ENCODE data around the gene DAGLA.
A peak's percentile ranks its signal among the peaks of the same experiment; 100 is the strongest.

DAGLA gene

DNA sequence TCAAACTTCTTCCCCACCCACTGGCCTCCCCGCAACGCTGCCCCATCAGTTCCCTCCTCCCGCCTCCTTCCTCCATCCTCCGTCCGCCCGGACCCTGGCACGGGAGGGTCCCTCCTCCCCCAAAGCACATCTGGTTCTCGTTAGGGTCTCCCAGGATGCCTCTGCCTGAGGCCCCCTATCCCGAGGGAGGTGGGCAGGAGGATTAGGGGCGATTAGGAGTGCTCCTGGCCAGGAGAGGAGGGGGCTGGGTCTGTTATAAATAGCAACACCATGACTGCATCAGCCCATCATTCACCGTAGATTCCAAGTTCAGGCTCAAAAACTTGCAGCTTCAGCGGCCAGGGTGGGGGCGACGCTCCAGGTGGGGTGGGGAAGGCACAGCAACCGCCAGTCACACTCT, 82.6 kb downstream of the DAGLA start:
- no peak for DNase-seq (ENCODE audit: low read depth in 2 of 3, low spot score in 2 of 3)

DNA sequence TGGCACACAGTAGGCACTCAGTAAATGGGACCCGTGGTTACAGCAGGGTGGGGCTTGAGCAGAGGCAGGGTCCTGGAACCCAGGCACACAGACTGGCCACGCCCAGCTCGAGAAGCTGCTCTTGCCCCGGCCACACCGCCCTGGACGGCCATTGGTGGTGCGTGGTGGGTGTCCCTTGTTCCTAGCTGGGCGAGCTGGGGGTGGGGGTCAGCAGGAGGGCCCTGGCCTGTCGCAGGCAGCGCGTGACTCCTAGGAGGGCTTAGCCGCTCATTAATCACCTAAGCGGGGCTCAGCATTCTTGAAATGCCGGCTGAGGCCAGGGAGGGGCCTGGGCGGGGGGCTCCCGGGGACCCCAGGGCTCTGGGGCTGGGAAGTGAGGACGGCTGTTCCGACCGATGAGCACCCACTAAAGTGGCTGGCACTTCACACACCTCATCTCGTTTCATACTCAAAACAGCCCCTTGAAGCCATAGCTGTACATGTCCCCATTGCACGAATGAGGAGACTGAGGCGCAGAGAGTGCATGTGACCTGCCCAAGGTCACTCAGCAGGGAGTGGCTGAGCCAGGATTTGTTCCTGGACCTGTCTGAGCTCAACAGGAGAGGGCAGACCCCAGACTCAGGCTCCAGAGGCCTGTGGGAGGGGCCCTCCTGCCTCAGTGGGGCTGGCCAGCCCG, 83.9 kb downstream of the DAGLA start:
- DNase-seq (ENCODE audit: low read depth in 2 of 3, low spot score in 2 of 3), result no peak

DNA sequence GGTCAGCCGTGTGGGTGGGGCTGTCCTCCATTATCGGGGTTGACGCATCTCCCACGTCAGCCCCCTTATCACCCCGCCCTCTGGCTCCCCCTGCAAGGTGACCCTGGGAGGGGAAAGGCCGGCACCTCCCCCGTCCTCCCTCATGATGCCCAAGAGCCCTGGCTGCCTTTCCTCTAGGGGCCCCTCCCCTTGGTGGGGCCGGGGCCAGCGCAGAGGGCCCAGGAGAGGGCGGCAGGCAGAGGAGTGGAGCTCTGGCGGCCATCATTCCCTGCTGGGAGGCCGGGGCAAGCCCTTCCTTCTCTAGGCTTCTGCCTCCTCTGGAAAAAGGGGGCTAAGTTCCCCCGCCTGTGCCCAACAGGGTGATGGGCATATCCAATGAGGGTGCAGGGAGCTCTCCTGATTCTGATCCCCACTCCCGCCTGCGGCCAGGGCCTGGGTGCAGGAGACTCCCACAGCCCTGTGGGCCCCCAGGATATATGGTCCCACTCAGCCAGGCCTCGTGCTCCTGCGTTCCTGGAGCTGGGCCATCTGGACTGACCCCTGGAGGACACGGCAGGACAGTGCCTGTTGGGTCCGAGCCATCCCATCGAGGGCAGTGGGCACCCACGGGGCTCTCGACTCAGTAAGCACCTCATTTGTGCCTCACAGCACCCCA, 84.5 kb downstream of the DAGLA start:
- no peak for DNase-seq (ENCODE audit: low read depth in 2 of 3, low spot score in 2 of 3)

GRCh38 chr11:61765550-61766253, 85.5 kb downstream of the DAGLA start:
- no peak for DNase-seq (ENCODE audit: low read depth in 2 of 3, low spot score in 2 of 3)

- DNase-seq (ENCODE audit: low read depth in 2 of 3, low spot score in 2 of 3), result no peak
Observed at GRCh38 chr11:61766353-61766841, 86.2 kb downstream of the DAGLA start.

DNA sequence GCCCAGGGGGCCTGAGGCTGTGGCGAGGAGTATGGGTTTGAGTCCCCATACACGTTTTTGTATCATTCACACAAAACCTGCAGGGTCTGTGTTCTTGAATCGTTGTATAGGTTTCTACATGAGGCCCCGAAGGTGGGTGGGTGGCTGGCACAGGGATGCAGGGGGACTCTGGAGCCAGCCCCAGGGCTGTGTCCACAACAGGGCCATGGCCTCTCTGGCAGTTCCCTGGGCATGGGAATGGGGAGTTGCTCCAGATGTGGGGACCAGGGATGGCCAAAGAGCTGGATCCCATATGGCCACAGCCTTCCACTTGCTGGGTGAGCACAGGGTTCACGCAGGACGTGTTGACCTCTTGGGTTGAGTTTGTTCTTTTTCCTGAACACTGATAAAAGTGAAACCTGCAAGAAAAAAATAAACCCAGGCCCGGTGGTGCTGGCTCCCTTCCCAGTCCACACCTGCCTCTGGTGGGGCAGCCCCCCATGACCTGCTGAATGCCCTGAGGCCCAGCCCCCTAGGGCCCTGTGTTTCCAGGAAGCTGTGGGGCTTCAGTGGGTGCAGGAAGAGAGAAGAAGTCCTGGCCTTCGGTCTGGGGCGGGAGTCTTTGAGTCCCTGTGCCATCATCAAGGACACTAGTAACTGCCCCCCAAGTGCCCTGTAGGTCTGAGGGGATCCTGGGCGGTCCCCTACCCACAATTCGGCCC, 88.3 kb downstream of the DAGLA start:
- no peak for DNase-seq (ENCODE audit: low read depth in 2 of 3, low spot score in 2 of 3)

DNA sequence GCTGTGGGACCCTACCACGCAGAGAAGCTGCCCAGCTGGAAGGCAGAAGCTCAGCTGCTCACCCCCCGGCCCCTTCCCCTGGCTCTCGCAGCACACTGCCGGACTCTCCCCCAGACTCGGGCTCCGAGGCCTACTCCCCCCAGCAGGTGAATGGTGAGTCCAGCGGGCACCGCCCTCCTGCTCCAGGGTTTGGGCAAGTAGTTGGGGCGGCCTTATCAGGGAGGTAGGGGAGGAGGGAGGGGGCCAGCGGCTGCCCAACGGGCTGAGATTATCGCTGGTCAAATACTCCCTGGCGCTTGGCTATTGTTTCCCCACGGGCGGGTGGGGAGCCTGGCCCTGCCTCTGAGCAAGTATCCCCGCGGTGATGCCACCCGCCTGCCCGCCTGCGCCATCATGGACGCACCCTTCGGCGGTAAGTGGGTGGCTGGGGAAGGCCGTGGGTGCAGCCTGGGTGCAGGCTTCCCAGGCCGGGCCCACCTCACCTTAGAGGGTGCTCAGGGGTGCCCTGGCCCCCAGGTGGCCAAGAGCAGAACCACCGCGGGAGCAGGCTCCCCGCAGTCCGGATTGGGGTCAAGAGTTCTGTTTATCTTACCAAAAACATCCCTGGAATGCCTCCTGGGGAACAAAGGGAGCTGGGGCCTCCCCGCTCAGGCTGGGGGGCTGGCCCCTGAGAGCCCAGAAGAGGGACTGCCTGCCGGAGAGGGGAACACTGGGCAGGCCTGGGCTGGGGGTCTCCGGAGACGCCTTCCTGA, 89.2 kb downstream of the DAGLA start:
- no peak for DNase-seq (ENCODE audit: low read depth in 2 of 3, low spot score in 2 of 3)

- DNase-seq (ENCODE audit: low read depth in 2 of 3, low spot score in 2 of 3), result no peak
Observed at GRCh38 chr11:61769946-61770683, 89.9 kb downstream of the DAGLA start.

- no peak for DNase-seq (ENCODE audit: low read depth in 2 of 3, low spot score in 2 of 3)
Observed at GRCh38 chr11:61771195-61771894, 91.2 kb downstream of the DAGLA start.

GRCh38 chr11:61771985-61772455, 91.8 kb downstream of the DAGLA start:
- DNase-seq (ENCODE audit: low read depth in 2 of 3, low spot score in 2 of 3), result no peak

DNA sequence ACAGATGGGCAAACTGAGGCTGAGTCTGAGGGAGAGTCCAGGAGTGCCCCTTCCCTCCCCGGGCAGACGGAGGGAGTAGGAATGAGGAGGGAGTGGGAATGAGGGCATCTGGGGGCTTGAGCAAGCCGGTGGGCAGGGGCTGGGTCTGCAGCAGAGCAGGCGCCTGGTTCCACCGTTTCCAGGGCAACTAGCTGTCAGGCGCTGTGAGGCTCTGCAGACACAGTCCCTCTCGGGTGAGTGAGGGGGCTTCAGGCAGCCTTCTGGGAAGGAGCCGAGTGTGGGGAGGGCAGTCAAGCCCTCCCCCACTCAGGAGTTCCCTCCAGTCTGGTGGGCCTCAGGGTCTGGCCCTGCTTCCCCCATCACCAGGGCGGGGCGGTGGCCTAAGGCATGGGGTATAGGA, 93.2 kb downstream of the DAGLA start:
- no peak for DNase-seq (ENCODE audit: low read depth in 2 of 3, low spot score in 2 of 3)

DNA sequence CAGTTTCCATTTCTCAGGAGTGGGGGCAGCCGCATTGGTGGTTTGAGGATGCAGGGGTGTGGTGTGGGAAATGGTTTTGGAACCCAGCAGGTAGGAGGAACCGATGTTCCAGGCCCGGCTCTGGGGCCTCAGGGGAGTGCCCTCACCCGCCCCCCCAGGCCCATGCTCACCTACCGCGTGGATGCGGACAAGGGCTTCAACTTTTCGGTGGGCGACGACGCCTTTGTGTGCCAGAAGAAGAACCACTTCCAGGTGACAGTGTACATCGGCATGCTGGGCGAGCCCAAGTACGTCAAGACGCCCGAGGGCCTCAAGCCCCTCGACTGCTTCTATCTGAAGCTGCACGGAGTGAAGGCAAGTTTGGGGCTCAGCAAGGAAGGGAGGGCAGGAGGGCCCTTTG, 93.6 kb downstream of the DAGLA start:
- DNase-seq (ENCODE audit: low read depth in 2 of 3, low spot score in 2 of 3), result no peak

DNA sequence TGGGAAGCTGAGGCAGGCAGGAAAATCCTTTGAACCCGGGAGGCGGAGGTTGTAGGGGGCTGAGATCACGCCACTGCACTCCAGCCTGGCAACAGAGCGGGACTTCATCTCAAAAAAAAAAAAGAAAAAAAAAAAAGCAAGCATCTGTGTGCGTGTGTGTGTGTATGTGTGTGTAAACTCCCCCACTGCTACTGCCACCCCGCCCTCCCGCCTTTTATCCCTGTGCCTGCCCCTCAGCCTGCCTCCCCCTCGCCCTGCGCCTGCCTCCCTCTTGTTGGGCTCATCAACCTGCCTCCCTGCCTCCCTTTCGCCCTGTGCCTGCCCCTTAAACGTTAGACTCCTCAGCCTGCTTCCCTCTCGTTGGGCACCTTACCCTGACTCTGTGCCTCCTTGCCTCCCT, 94.2 kb downstream of the DAGLA start:
- DNase-seq (ENCODE audit: low read depth in 2 of 3, low spot score in 2 of 3), result no peak

- no peak for DNase-seq (ENCODE audit: low read depth in 2 of 3, low spot score in 2 of 3)
Observed at GRCh38 chr11:61775106-61775505, 94.9 kb downstream of the DAGLA start.

GRCh38 chr11:61775606-61776554, 95.7 kb downstream of the DAGLA start:
- no peak for DNase-seq (ENCODE audit: low read depth in 2 of 3, low spot score in 2 of 3)

DNA sequence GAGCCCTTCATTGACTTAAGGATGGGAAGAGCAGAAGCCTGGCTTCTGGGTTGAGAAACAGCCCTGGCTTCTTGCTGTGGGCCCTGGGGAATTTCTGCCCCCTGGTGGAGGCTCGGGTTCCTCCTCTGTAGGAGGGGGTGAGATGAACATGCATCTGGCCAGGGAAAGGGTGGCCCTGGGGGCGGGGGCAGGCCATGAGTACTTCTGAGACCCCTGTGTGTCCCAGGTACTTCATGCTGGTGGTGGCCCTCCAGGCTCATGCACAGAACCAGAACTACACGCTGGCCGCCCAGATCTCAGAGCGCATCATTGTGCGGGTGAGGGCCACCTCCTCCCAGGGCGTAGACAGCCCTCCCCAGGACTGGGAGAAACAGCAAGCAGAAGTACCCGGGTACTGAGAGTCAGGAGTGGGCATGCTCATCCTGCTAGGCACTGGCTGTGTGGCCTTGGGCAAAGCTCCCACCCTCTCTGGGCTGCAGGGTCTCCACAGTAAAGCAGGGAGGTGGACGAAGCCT, 96.4 kb downstream of the DAGLA start:
- DNase-seq (ENCODE audit: low read depth in 2 of 3, low spot score in 2 of 3), result peak in 2 of 3 experiments; percentile 46 to 49

DNA sequence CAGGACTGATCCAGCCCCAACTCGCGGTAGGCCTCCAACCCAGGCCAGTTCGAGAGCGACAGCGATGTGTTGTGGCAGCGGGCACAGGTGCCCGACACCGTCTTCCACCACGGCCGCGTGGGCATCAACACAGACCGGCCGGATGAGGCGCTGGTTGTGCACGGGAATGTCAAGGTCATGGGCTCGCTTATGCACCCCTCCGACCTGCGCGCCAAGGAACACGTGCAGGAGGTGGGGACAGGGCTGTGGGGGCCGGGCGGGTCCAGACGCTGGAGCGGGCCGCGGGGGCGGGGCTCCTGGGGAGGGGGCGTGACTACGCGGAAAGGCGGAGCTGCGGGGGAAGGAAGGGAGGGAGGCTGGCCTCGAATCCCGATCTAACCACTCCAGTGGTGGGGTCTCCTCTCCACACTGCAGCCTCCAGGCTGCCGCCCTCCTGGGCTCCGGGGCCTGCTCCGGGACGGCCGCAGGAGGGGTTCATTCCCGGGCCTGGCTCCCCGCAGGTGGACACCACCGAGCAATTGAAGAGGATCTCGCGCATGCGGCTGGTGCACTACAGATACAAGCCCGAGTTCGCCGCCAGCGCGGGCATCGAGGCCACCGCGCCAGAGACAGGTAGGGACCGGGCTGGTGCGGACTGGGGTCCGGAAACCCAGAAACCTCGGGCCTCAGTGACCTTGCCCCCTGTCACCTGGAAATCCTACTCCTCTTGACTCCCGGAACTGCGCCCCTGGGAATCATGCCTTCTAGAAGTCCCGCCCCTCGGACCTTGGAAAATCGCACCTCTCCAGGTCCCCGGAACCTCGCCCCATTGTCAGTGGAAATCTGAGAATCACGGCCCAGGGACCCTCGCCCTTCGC, 97.3 kb downstream of the DAGLA start:
- DNase-seq (ENCODE audit: low read depth in 2 of 3, low spot score in 2 of 3), result peak in 2 of 3 experiments; percentile 16 to 26
